ENCODE results near the gene MARK3. TPM values are rescaled to one million over a fixed set of nuclear protein-coding genes. Genes with fewer than 3 reads are reported as not detected.

MARK3 gene
- total and polyA plus RNA-seq, 2 of the 13 experiments (the other 11 are each of a cell fraction or from before 2014, with no cell fraction given) = 47.7 to 56.6 TPM

- 0 out of 2 replicates have a peak, but pooled peaks have one; percentile 22 for TF ChIP-seq ZNF224 (CRISPR knock-in tag; IDR thresholded peaks at IDR 0.05)
- no peak for TF ChIP-seq ZBTB8A (CRISPR knock-in tag; IDR thresholded peaks at IDR 0.05; ENCODE audit: borderline replicate concordance, low read depth)
- no peak for TF ChIP-seq STAG1 (CRISPR knock-in tag; IDR thresholded peaks at IDR 0.05)
- no peak for TF ChIP-seq MLX (CRISPR knock-in tag; IDR thresholded peaks at IDR 0.05)
- no peak; the same call in 1 of the 2 replicates for TF ChIP-seq KDM2A (CRISPR knock-in tag; IDR thresholded peaks at IDR 0.05; ENCODE audit: borderline replicate concordance, low read depth)
- TF ChIP-seq ZNF382 (CRISPR knock-in tag; IDR thresholded peaks at IDR 0.05; ENCODE audit: borderline replicate concordance) = no peak
- no peak for TF ChIP-seq IRX3 (CRISPR knock-in tag; IDR thresholded peaks at IDR 0.05; ENCODE audit: borderline replicate concordance, low read depth)
- no peak for TF ChIP-seq SKI (IDR thresholded peaks at IDR 0.05; ENCODE audit: partially characterized antibody)
- no peak for TF ChIP-seq ZNF547 (CRISPR knock-in tag; IDR thresholded peaks at IDR 0.05)
- TF ChIP-seq RARG (CRISPR knock-in tag; IDR thresholded peaks at IDR 0.05; ENCODE audit: low read depth) = no peak
- TF ChIP-seq, protein P1, sequence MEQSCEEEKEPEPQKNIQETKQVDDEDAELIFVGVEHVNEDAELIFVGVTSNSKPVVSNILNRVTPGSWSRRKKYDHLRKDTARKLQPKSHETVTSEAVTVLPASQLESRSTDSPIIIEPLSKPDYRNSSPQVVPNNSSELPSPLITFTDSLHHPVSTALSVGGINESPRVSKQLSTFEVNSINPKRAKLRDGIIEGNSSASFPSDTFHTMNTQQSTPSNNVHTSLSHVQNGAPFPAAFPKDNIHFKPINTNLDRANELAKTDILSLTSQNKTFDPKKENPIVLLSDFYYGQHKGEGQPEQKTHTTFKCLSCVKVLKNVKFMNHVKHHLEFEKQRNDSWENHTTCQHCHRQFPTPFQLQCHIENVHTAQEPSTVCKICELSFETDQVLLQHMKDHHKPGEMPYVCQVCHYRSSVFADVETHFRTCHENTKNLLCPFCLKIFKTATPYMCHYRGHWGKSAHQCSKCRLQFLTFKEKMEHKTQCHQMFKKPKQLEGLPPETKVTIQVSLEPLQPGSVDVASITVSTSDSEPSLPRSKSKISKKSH (CRISPR knock-in tag; IDR thresholded peaks at IDR 0.05; ENCODE audit: borderline replicate concordance) = peak; percentile 21; the same call in 1 of the 2 replicates
- no peak for TF ChIP-seq MEIS2 (CRISPR knock-in tag; IDR thresholded peaks at IDR 0.05)
- TF ChIP-seq PHF21A (CRISPR knock-in tag; IDR thresholded peaks at IDR 0.05) = no peak
- no peak for TF ChIP-seq ZBTB42 (CRISPR knock-in tag; IDR thresholded peaks at IDR 0.05)
- TF ChIP-seq SRY (CRISPR knock-in tag; IDR thresholded peaks at IDR 0.05) = 0 out of 2 replicates have a peak, but pooled peaks have one; percentile 48
- TF ChIP-seq ZNF577 (CRISPR knock-in tag; IDR thresholded peaks at IDR 0.05; ENCODE audit: borderline replicate concordance, low read depth) = no peak
- TF ChIP-seq MYPOP (CRISPR knock-in tag; IDR thresholded peaks at IDR 0.05) = no peak
- TF ChIP-seq, protein P2, sequence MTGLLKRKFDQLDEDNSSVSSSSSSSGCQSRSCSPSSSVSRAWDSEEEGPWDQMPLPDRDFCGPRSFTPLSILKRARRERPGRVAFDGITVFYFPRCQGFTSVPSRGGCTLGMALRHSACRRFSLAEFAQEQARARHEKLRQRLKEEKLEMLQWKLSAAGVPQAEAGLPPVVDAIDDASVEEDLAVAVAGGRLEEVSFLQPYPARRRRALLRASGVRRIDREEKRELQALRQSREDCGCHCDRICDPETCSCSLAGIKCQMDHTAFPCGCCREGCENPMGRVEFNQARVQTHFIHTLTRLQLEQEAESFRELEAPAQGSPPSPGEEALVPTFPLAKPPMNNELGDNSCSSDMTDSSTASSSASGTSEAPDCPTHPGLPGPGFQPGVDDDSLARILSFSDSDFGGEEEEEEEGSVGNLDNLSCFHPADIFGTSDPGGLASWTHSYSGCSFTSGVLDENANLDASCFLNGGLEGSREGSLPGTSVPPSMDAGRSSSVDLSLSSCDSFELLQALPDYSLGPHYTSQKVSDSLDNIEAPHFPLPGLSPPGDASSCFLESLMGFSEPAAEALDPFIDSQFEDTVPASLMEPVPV (CRISPR knock-in tag; IDR thresholded peaks at IDR 0.05) = 0 out of 2 replicates have a peak, but pooled peaks have one; percentile 9
- no peak for TF ChIP-seq ZNF124 (CRISPR knock-in tag; IDR thresholded peaks at IDR 0.05)
- TF ChIP-seq GPN1 (CRISPR knock-in tag; IDR thresholded peaks at IDR 0.05; ENCODE audit: borderline replicate concordance) = no peak
- TF ChIP-seq ZNF430 (CRISPR knock-in tag; IDR thresholded peaks at IDR 0.05) = no peak
- no peak for TF ChIP-seq ZNF891 (CRISPR knock-in tag; IDR thresholded peaks at IDR 0.05)
- TF ChIP-seq ZNF589 (CRISPR knock-in tag; conservative IDR thresholded peaks at IDR 0.05) = no peak; the same call in 1 of the 2 replicates
- no peak for TF ChIP-seq ZNF451 (CRISPR knock-in tag; IDR thresholded peaks at IDR 0.05)
- TF ChIP-seq HDAC2 (CRISPR knock-in tag; IDR thresholded peaks at IDR 0.05) = no peak
- 0 out of 2 replicates have a peak, but pooled peaks have one; percentile 22 for TF ChIP-seq ISX (CRISPR knock-in tag; conservative IDR thresholded peaks at IDR 0.05)
Observed at GRCh38 chr14:103385929-103386712, 906 bp downstream of the MARK3 start (continued).
